GM21528 (cell line): Measurements from ENCODE around the gene MYOM1.
"Not testable (repeated sequence)": the region's sequence is repeated elsewhere in the genome, so short reads cannot be mapped to it uniquely, and the experiment has no call there.

Source experiments
- ATAC-seq: cut with Tn5 transposase; IDR thresholded peaks from one replicate; pipeline ENCODE4 v1.9.1; 2021; ENCODE audit warnings: mild to moderate bottlenecking, moderate library complexity; ENCODE audit not compliant: unreplicated experiment, low FRiP score

MYOM1 gene

DNA sequence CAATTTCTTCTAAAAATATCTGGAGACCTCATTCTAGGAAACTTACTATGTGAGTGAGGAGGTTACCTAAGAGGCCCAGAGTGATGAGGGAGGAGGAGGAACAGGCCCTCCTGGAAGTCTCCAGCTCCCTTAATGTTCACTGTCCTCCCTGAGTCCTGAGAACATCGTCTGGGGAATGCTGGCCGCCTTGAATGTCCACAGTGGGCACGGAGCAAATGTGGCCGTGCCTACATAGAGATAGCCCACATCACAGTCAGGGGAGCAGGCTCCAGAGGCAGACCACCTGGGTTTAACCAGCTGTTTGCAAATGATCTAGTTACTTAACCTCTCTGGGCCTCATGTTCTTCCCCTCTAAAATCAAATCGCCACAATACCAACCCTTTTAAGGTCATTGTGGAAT, 123.8 kb downstream of the MYOM1 start:
- no peak for ATAC-seq

DNA sequence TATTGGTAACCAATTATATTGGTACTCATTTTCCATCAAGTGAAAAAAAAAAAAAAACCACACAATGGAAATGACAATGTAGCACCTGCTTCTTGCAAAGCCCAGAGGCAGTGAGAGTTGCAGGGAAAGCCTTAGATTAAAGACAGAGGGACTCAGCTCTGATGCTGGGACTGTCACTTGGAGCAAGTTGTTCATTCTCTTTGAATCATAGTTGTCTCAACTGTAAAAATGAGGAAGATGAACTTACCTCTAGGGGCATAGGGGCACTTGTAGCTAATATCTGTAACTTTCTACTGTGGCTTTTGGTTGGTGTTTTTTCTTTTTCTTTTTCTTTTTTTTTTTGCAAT, 125.5 kb downstream of the MYOM1 start:
- no peak for ATAC-seq

DNA sequence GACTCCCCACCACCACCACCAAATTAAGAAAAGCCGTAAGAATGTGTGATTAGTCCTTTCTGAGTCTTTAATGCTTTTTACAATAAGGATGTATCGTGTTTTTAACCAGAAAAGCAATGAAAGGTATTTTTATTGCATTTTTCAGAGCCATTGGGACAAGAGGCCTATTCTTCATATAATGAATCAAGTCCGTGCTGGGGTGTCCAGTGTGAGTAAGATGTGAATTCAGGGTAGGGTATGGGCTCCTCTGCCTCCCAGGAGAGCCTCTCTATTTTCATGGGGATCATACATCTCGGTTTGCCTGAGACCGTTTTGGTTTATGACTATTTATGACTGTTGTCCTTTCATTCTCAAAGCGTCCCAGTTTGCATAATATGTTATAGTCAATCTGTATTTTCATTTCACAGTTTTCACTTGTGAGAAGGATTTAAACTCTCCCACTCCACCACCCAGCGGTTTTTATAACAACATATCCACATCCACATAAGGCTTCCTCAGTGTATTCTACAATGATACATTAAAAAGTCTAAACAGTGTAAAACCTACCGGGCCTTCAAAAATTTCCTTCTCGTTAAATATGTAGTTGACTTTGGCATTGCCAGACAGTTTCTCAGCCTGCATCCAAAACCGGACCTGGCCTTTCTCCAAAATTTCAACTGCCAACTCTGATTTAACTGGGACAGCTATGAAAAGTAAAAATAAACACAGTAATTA, 126.0 kb downstream of the MYOM1 start:
- no peak for ATAC-seq

- no peak for ATAC-seq
Observed at GRCh38 chr18:3092727-3093126, 127.0 kb downstream of the MYOM1 start.

- no peak for ATAC-seq
Observed at GRCh38 chr18:3089579-3089978, 130.2 kb downstream of the MYOM1 start.

- ATAC-seq = no peak
Observed at GRCh38 chr18:3088449-3088848, 131.3 kb downstream of the MYOM1 start.

DNA sequence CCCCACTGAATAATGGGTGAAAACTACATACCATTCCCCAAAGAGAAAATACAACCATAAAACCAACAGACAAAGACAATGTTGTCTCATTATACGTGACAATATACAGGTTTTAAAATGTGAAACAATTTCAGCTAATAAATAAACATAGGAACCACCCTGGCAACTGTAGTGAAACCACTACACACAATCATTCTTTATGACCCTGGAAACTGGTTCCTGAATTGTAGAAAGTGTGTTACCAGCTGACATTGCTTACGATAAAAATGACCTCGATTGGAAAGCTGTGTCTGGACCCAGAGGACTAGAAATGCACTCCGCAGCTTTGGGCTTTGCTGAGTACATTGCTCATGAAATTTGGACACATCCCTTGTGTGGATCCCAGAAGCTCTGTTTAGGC, 132.9 kb downstream of the MYOM1 start:
- ATAC-seq = no peak

DNA sequence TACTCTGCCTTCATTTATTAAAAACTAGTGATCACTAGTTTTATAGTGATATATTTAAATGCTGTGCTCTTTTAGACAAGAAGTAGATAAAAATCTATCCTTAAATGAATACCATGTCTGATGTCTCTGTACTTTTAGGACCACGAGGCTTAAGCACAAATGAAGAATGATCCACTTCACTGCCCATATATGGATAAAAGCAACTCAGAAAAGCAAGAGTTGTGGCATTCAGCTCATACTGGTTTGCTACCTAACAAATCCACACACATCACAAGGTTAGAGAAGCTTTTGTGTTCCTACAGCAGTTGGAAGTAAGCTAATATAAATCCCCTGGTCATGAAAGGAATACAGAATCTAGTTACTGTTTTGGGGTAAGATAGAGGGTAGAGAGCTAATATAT, 134.2 kb downstream of the MYOM1 start:
- no peak for ATAC-seq

DNA sequence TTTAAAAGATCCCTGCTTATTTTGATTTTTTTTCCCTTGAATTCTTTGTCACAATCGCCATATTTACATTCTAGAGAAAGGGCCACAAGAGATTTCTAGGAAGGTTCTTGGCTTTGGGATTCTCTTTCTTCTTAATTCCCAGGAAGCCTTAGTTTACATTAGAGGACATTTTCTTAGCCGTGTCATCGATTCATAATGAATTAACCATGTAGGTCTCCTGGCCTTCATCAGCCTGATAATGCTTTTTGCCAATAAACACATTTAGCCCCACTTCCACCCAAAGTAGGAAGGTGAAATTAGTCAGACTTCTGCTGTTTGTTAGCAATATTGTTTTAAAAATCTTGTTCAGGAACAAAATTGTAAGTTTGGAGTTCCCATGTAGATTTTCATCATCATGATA, 135.6 kb downstream of the MYOM1 start:
- no peak for ATAC-seq

DNA sequence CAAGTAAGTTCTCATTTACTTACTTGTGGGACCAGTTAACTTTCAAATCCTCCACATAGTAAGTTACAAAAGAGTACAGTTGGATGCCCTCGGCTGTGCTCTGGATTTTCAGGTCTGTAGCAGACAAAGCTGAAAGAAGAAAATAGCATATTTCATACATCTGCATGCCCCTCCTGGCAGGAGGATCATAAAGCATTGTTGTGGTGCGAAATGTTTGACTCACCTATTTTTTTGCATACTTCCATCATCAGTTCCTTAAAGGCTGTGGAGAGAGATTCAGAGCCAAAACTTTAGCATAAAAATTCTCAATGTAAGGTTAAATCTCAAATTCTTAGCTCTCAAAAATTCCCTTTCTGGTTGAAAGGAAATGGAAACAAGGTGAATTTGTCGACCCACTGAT, 136.0 kb downstream of the MYOM1 start:
- ATAC-seq = no peak

- ATAC-seq = no peak
Observed at GRCh38 chr18:3081584-3081991, 138.2 kb downstream of the MYOM1 start.

GRCh38 chr18:3079653-3080052, 140.1 kb downstream of the MYOM1 start:
- ATAC-seq = no peak

- no peak for ATAC-seq
Observed at GRCh38 chr18:3075491-3075890, 144.3 kb downstream of the MYOM1 start.

- no peak for ATAC-seq
Observed at GRCh38 chr18:3074087-3074486, 145.7 kb downstream of the MYOM1 start.

DNA sequence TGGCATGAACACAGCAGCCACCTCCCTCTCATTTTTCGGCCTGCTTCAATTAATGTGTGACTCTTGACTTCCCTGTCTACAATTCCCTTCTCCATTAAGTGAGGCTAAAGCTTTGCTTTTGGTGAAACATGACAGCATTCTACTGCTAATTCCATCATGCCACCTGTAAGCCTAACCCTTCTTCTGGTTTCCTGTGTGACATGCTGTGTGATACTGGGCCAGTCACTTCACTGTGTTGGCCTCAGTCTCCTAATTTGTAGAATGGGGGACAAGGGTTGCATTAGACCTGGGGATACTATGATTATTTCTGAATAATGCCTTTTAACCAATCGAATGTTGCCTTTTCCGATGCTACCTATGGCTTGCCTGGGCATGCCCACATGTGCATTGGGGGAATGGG, 146.4 kb downstream of the MYOM1 start:
- ATAC-seq = not testable (repeated sequence)

- ATAC-seq = no peak
Observed at GRCh38 chr18:3071676-3072075, 148.1 kb downstream of the MYOM1 start.

GRCh38 chr18:3069671-3070433, 149.9 kb downstream of the MYOM1 start:
- no peak for ATAC-seq

DNA sequence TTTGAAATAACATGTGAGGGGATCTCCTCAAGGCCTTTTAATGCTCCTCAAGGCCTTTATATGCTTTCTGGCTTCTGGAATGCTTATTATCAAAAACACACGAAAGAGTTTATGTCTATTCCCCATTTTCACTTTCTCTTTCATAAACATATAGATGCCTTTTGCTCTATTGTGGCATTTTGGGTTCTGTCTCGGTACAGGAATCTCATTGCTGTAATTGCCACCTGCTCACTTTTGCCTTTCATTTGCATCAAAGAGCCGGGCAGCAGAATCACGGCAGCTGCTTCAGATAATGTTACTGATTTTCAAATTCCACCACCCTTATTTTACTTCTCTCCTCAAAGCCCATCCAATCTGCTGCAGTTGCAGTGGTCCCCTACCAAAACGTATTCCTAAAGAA, 152.0 kb downstream of the MYOM1 start:
- ATAC-seq = no peak

DNA sequence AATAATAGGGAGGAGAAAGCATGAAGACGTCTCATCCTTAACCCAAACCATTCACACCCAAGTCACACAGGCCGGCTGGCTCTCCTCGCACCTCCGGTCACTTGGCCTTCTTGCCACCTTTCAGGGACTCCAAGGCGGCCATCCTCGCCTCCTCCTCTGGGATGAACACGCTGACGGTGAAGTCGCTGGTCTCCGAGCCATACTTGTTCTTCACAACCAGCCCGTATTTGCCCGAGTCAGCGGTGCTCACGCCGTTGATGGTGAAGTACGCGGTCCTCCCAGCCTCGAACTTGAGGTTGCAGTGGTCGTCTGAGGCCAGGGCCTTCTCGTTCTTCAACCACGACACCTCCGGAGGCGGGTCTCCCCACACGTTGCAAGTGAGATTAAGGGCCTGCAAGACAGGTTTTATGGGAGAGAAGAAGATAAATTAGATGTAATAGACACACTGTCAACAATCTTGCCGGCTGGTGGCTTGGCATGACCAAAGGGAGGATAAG, 152.6 kb downstream of the MYOM1 start:
- no peak for ATAC-seq

DNA sequence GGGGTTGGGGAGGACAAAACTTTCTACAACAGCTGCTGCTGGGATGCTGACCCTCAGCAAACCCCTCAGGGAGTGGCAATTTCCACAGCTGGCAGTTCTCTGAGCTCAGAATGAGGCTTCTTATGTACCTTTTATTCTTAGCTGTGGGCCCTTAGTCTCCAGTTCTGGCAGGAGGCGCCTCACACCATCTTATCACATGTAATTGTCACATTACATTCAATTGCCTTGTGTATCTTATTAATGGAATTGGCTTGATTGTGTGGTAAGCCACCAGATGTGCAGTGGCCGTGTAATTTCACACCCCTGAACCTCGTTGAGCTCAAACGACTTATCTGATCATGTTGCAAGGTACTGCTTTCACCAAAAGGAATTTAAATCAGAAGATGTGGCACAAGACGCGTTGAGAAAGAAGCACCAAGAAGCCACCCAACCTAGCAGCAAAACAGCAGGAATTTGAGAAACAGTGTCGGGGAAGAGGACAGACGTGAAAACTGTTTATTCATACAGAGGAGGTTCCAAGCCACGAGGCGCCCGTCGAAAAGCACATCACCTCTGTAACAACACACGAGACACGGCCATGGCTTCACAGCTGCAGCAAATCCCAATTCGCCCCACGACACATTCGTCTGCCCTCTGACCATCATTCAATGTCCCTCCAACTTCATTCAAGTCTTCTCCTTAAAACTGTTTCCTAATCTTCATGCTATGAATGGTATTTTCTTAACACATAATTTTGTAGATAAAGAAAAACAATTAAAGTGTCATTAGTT, 153.2 kb downstream of the MYOM1 start:
- no peak for ATAC-seq

DNA sequence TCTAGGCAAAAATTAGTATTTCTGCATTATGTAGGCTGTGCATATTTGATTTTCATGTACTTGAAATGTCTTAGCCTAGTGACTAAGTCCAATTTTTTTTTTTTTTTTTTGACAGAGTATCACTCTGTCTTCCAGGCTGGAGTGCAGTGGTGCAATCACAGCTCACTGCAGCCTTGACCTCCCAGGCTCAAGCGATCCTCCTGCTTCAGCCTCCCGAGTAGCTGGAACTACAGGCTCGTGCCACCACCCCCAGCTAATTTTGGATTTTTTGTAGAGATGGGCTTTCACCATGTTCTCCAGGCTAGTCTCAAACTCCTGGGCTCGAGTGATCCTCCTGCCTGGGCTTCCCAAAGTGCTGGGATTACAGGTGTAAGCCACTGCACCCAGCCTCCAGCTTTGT, 156.0 kb downstream of the MYOM1 start:
- not testable (repeated sequence) for ATAC-seq
